Vagina (tissue), 2 donors: ENCODE results near the gene ARFRP1. TPM values are rescaled to one million over a fixed set of nuclear protein-coding genes. Genes with fewer than 3 reads are reported as not detected.
A peak's percentile ranks its signal among the peaks of the same experiment; 100 is the strongest.

ENCODE experiments used
- DNase-seq, 2 donors: peaks; one replicate each; pipeline ENCODE4 v3.0.0-alpha.2; 2017; ENCODE audit errors: extremely low spot score in 2 of 2
- H3K27ac ChIP-seq: fragments of 200-600 bp; sonication (generic); one replicate; pipeline ENCODE4 v1.5.1; 2019
- H3K27me3 ChIP-seq: fragments of 200-600 bp; sonication (generic); one replicate; pipeline ENCODE4 v1.5.1; 2019
- H3K36me3 ChIP-seq, 2 donors: fragments of 200-600 bp; sonication (generic); one replicate each; pipeline ENCODE4 v1.5.1; 2017 to 2019
- H3K4me1 ChIP-seq: fragments of 200-600 bp; sonication (generic); one replicate; pipeline ENCODE4 v1.5.1; 2019
- H3K4me3 ChIP-seq, 2 donors: fragments of 200-600 bp; sonication (generic); 1 replicate in 1 of 2; 2 replicates in 1 of 2; pipeline ENCODE4 v1.5.1; 2016 to 2019
- H3K9me3 ChIP-seq: fragments of 200-600 bp; sonication (generic); one replicate; pipeline ENCODE4 v1.5.1; 2019
- POLR2A ChIP-seq, 2 donors: fragments of 450-650 bp; IDR thresholded peaks; one replicate each; pipeline ENCODE4 v1.6.1; 2017; ENCODE audit warnings: antibody characterized with exemption in 2 of 2, mild to moderate bottlenecking in 2 of 2, moderate library complexity in 2 of 2
- POLR2AphosphoS5 ChIP-seq, 2 donors: sonication (generic); formaldehyde crosslinking; IDR thresholded peaks; one replicate each; pipeline ENCODE4 v1.9.0; 2017; ENCODE audit warnings: antibody characterized with exemption in 2 of 2, mild to moderate bottlenecking in 2 of 2, low read depth in 1 of 2; ENCODE audit not compliant: insufficient read depth in 1 of 2
- intact Hi-C: fragments of 100-400 bp; cut with DNase I; formaldehyde crosslinking; loops from one replicate; pipeline ENCODE4 v1.15.1; 2023
- total RNA-seq: library from RNA; depleted of rRNA; stranded (reverse); fragments of >200 nt; gene quantifications from one replicate; pipeline ENCODE4 v1.2.3, GENCODE V29; 2016
- TF ChIP-seq, protein P1 (sequence below), 3 experiments: fragments of 450-650 bp in 2 of 3; fragments of 200-600 bp in 1 of 3; sonication (generic) in 1 of 3; IDR thresholded peaks; one replicate each; pipeline ENCODE4 v1.5.1; 2017 to 2019; ENCODE audit warnings: antibody characterized with exemption in 3 of 3, mild to moderate bottlenecking in 2 of 3, moderate library complexity in 2 of 3

ARFRP1 gene
- total RNA-seq, 1 donor from 2014 or later: 30.9 TPM

DNA sequence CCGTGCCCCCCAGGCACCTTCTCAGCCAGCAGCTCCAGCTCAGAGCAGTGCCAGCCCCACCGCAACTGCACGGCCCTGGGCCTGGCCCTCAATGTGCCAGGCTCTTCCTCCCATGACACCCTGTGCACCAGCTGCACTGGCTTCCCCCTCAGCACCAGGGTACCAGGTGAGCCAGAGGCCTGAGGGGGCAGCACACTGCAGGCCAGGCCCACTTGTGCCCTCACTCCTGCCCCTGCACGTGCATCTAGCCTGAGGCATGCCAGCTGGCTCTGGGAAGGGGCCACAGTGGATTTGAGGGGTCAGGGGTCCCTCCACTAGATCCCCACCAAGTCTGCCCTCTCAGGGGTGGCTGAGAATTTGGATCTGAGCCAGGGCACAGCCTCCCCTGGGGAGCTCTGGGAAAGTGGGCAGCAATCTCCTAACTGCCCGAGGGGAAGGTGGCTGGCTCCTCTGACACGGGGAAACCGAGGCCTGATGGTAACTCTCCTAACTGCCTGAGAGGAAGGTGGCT lies 10.4 kb downstream of the ARFRP1 start:
- intact Hi-C loops: no loop called here
- H3K36me3 ChIP-seq: no peaks in the 10 kb centered on the region
- H3K4me3 ChIP-seq: peak overlapping the region in 1 of 2 donors; percentile 9
- H3K9me3 ChIP-seq: no peaks in the 10 kb centered on the region
- H3K27me3 ChIP-seq: no peaks in the 10 kb centered on the region
- no peak overlapping the region for H3K27ac ChIP-seq
- H3K4me1 ChIP-seq: peaks cover 43% of the 10 kb centered on the region
- TF ChIP-seq POLR2A (IDR thresholded peaks at IDR 0.05) (no peak), POLR2AphosphoS5 (IDR thresholded peaks at IDR 0.05; ENCODE audit: insufficient read depth in 1 of 2, low read depth in 1 of 2) (no peak)
- TF ChIP-seq, protein P1, sequence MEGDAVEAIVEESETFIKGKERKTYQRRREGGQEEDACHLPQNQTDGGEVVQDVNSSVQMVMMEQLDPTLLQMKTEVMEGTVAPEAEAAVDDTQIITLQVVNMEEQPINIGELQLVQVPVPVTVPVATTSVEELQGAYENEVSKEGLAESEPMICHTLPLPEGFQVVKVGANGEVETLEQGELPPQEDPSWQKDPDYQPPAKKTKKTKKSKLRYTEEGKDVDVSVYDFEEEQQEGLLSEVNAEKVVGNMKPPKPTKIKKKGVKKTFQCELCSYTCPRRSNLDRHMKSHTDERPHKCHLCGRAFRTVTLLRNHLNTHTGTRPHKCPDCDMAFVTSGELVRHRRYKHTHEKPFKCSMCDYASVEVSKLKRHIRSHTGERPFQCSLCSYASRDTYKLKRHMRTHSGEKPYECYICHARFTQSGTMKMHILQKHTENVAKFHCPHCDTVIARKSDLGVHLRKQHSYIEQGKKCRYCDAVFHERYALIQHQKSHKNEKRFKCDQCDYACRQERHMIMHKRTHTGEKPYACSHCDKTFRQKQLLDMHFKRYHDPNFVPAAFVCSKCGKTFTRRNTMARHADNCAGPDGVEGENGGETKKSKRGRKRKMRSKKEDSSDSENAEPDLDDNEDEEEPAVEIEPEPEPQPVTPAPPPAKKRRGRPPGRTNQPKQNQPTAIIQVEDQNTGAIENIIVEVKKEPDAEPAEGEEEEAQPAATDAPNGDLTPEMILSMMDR (IDR thresholded peaks at IDR 0.05): no peak
- no peak for DNase-seq

GRCh38 chr20:63696628-63697356 lies 11.0 kb downstream of the ARFRP1 start, which contains the start of gene TNFRSF6B:
Gene TNFRSF6B, plus strand, starts transcription at chr20:63696652. Its CDS starts 116 bp downstream, at chr20:63696768.
- Histone ChIP-seq H3K27me3 (no peaks in the 10 kb centered on the region), H3K4me1 (peaks cover 43% of the 10 kb centered on the region)
- no peak for DNase-seq

GRCh38 chr20:63696306-63696627 lies 11.5 kb downstream of the ARFRP1 start:
- H3K27me3 ChIP-seq: no peaks in the 10 kb centered on the region
- H3K4me1 ChIP-seq: peaks cover 43% of the 10 kb centered on the region
- no peak overlapping the region for H3K27ac ChIP-seq

More at GRCh38 chr20:63696628-63697356, 11.0 kb downstream of the ARFRP1 start, which contains the start of gene TNFRSF6B:
- Histone ChIP-seq H3K4me3 (peak within 1 kb of the TSS; percentile 9 to 13), H3K27ac (no peak within 1 kb of the TSS), H3K36me3 (no peaks in the 10 kb centered on the region), H3K9me3 (no peaks in the 10 kb centered on the region)
- TF ChIP-seq, protein P1 (IDR thresholded peaks at IDR 0.05): no peak
- TF ChIP-seq POLR2A (IDR thresholded peaks at IDR 0.05) (no peak), POLR2AphosphoS5 (IDR thresholded peaks at IDR 0.05; ENCODE audit: insufficient read depth in 1 of 2, low read depth in 1 of 2) (peak in 1 of 2 donors; percentile 43)
- intact Hi-C loops: no loop called here

GRCh38 chr20:63695424-63696305 lies 12.1 kb downstream of the ARFRP1 start:
- intact Hi-C loops: no loop called here
- Histone ChIP-seq H3K4me1 (peaks cover 43% of the 10 kb centered on the region), H3K4me3 (no peak overlapping the region), H3K27ac (no peak overlapping the region), H3K27me3 (no peaks in the 10 kb centered on the region), H3K9me3 (no peaks in the 10 kb centered on the region), H3K36me3 (no peaks in the 10 kb centered on the region)
- TF ChIP-seq POLR2AphosphoS5 (IDR thresholded peaks at IDR 0.05; ENCODE audit: insufficient read depth in 1 of 2, low read depth in 1 of 2): no peak
- TF ChIP-seq, protein P1 (IDR thresholded peaks at IDR 0.05): no peak
- no peak for TF ChIP-seq POLR2A (IDR thresholded peaks at IDR 0.05)
- no peak for DNase-seq

More at GRCh38 chr20:63696306-63696627, 11.5 kb downstream of the ARFRP1 start:
- TF ChIP-seq, protein P1 (IDR thresholded peaks at IDR 0.05): no peak
- TF ChIP-seq POLR2AphosphoS5 (IDR thresholded peaks at IDR 0.05; ENCODE audit: insufficient read depth in 1 of 2, low read depth in 1 of 2) (no peak), POLR2A (IDR thresholded peaks at IDR 0.05) (no peak)
- Histone ChIP-seq H3K9me3 (no peaks in the 10 kb centered on the region), H3K4me3 (peak overlapping the region in 1 of 2 donors; percentile 13), H3K36me3 (no peaks in the 10 kb centered on the region)
- intact Hi-C loops: no loop called here
- no peak for DNase-seq
